ENCODE measurements around the gene RPS6KC1.
"Not testable (repeated sequence)": the region's sequence is repeated elsewhere in the genome, so short reads cannot be mapped to it uniquely, and the experiment has no call there.

The RPS6KC1 gene

DNA sequence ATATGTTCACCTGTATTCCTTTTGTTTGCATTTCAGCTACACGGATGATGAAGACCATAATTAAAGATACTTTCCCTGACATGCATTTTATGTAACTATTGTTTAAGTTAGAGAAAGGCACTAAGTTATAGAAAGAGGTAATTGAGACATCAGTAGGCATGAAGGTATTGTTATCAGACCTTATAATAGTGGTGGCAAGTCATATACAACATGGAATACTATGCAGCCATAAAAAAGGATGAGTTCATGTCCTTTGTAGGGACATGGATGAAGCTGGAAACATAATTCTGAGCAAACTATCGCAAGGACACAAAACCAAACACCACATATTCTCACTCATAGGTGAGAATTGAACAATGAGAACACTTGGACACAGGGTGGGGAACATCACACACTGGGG, 109.4 kb downstream of the RPS6KC1 start:
- DNase-seq (ENCODE audit: low read depth) = not testable (repeated sequence)

- no peak for DNase-seq (ENCODE audit: low read depth)
Measured at GRCh38 chr1:213162338-213162737, 111.3 kb downstream of the RPS6KC1 start.

DNA sequence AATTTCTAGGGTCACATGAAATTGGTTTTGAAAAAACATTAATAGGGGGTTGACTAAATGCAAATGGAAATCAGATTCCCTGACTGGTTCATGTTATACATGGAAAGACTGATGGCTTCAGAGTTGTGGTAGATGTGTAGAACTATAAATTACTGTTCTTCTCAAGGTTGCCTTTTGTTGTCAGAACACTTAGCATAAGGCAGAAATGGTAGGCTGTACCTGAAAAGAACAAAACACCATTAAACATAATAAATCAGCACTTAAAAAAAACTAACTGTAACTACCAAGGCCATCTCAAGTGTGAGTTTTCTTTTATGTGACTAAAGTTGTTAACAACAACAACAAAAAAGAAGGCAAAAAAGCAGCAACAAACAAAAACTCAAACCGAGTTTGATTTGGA, 111.8 kb downstream of the RPS6KC1 start:
- DNase-seq (ENCODE audit: low read depth) = no peak

DNA sequence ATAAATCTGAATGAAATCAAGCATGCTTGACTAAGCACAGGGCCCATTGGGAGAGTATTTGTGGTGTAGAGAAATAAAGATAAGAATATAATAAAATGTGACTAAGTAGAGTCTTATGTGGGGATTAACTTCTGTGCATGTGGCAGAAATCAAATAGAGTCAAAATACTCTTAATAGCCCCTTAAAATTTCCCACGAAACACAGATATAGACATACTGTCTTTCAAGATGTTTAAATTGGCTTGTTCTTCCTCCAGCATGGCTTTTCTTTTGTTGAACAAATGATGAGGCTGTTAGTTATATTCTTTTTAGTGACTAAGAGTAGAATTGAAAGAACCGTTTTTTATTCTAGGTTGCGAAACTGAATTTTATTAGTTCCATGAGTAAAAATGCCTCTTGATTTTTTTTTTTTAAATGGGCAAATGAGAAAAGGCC, 112.3 kb downstream of the RPS6KC1 start:
- no peak for DNase-seq (ENCODE audit: low read depth)

DNA sequence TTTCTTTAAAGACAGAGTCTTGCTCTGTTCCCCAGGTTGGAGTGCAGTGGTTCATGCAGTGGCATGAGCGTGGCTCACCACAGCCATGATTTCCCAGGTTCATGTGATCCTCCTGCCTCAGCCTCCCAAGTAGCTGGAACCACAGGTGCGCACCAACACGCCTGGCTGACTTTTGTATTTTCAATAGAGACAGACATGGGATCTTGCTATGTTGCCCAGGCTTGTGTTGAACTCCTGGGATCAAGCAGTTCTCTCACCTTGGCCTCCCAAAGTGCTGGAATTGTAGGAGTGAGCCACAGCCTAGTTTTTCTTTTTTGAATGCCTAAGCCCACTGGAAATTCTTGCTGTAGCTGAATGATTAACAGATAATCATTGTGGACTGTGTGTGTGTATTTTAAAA, 113.5 kb downstream of the RPS6KC1 start:
- DNase-seq (ENCODE audit: low read depth) = no peak

DNA sequence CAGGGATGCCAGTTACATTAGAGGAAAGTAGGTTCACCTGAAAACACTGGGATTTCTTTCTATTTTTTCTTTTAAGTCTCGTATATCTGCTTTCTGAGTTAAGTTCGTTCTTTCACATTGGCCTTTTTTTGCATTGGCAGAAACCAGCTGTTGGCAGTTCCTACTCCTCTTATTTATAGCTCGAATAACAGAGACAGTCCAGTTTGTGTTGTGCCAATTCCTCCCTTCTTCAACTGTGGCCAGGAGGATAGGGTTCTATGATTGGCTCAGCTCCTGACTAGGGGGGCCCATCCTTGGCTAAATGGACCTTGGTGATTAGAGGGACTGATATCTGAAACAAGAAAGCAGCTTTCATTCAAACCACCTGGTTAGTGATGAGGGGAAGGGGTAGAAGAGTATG, 115.8 kb downstream of the RPS6KC1 start:
- no peak for DNase-seq (ENCODE audit: low read depth)

DNA sequence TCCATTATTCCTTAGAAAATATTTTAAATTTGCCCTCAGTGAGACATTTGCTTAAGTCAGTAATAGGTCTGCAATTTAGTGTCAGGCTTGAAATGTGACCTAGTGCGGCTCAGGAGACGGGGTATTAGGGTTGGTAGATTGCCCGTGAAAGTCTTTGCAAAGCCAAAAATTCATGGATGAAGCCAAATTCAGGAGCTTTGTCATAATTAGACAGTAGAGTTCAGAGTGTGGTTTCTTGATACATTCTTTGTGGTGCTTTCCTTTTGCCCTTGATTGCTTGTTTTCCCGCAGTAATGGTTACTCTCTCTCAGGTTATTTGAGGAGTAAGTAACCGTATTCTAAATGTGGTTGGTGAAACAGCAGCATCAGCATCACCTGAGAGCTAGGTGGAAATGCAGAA, 120.7 kb downstream of the RPS6KC1 start:
- no peak for DNase-seq (ENCODE audit: low read depth)

- no peak for DNase-seq (ENCODE audit: low read depth)
Measured at GRCh38 chr1:213176341-213176740, 125.3 kb downstream of the RPS6KC1 start.

GRCh38 chr1:213179784-213180183, 128.7 kb downstream of the RPS6KC1 start:
- no peak for DNase-seq (ENCODE audit: low read depth)

- DNase-seq (ENCODE audit: low read depth) = no peak
Measured at GRCh38 chr1:213180833-213181232, 129.8 kb downstream of the RPS6KC1 start.

DNA sequence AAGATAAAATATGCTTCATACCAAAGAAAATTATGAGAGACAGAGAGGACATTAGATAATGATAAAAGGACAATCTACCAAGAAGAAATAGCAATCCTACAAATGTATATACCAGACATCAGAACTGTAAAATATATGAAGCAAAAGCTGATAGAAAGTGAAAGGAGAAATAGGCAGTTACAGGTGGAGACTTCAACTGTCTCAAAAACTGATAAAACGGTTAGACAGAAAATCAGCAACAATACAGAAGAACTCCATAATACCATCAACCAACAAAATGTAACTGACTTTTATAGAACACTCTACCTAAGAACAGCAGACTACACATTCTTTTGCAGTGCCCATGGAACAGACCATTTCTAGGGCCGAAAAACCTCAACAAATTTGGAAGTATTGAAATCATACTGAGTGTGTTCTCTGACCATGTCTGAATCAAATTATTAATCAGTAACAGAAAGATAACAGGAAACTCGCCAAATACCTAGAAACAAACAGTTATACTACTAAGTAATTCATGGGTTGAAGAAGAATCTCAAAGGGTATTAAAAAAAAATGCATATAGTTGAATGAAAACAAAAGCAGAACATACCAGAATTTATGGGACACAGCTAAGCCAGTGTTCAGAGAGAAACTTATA, 132.1 kb downstream of the RPS6KC1 start:
- no peak for DNase-seq (ENCODE audit: low read depth)

DNA sequence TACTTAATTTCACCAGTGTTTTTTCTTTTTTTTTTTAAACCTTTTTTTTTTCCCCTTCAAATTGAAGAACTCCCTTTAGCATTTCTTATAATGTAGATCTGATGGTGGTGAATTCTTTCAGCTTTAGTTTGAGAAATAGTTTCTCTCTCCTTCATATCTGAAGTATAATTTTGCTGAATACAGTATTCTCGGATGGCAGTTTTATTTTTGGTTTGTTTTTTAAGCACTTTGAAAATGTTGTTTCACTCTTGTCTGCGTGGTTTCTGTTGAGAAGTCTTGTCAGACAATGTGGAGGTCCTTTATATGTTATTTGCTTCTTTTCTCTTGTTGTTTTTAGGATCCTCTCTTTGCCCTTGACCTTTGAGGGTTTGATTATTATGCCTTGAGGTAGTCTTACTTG, 135.1 kb downstream of the RPS6KC1 start:
- no peak for DNase-seq (ENCODE audit: low read depth)

DNA sequence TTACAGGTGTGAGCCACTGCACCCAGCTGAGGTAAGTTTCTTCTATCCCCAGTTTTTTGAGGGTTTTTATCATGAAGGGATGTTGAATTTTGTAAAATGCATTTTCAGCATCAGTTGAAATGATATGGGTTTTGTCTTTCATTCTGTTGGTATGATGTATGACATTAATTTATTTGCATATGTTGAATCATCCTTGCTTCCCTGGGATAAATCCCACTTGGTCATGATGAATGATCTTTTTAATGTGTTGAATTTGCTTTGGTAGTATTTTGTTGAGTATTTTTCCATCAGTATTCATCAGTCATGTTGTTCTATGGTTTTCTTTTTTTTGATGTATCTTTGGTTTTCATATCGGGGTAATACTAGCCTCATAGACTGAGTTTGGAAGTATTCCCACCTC, 141.0 kb downstream of the RPS6KC1 start:
- DNase-seq (ENCODE audit: low read depth) = no peak

DNA sequence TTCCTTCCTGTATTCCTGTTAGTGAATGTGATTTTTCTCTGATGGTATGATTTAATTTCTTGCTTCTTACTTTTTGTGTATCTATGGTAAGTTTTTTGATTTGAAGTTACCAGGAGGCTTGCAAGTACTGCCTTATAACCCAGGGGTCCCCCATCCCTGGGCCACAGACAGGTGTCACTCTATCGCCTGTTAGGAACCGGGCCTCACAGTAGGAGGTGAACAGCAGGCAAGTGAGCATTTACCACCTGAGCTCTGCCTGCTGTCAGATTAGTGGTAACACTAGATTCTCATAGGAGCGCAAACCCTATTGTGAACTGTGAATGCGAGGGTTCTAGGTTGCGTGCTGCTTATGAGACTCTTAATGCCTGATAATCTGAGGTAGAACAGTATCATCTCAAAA, 143.3 kb downstream of the RPS6KC1 start:
- DNase-seq (ENCODE audit: low read depth) = no peak

- no peak for DNase-seq (ENCODE audit: low read depth)
Measured at GRCh38 chr1:213194855-213195254, 143.8 kb downstream of the RPS6KC1 start.

GRCh38 chr1:213196328-213197054, 145.4 kb downstream of the RPS6KC1 start:
- DNase-seq (ENCODE audit: low read depth) = not testable (repeated sequence)

DNA sequence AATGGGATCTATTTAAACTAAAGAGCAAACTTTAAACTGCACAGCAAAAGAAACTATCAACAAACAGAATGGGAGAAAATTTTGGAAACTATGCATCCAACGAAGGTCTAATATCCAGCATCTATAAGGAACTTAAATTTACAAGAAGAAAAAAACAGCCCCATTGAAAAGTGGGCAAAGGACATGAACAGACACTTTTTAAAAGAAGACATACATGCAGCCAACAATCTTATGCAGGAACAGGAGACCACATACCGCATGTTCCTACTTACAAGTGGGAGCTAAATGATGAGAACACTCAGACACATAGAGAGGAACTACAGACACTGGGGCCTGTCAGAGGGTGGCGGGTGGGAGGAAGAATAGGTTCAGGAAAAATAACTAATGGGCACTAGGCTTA, 149.6 kb downstream of the RPS6KC1 start:
- no peak for DNase-seq (ENCODE audit: low read depth)

DNA sequence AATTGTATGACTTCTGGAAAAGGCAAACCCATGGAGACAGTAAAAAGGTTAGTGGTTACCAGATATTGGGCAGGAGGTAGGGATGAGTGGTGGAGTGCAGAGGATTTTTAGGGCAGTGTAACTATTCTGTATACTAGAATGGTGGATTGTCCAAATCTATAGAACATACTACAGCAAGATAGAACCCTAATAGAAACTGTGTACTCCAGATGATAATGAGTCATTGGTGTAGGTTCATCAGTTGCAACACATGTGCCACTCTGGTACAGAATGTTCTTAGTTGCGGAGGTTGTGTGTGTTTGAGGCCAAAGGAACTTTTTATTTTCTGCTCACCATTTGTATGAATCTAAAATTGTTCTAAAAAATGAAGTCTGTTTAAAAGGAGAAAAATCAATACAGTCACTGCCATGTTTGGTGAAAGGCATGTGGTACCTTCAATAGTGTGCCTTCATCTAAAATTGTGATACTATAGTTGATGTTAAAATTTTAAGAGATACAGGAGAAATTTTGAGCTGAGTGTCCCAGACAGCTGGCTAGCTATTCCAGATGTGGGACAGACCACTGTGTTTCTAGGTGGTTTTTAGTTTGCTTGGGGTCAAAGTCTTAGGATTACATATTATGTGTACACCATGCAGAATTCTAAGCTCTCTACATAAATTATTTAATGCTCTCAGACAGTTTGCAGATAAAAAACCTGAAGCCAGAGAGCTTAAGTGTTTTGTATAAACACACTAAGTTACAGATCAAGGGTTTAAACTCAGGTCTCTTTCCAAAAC, 150.5 kb downstream of the RPS6KC1 start:
- no peak for DNase-seq (ENCODE audit: low read depth)

DNA sequence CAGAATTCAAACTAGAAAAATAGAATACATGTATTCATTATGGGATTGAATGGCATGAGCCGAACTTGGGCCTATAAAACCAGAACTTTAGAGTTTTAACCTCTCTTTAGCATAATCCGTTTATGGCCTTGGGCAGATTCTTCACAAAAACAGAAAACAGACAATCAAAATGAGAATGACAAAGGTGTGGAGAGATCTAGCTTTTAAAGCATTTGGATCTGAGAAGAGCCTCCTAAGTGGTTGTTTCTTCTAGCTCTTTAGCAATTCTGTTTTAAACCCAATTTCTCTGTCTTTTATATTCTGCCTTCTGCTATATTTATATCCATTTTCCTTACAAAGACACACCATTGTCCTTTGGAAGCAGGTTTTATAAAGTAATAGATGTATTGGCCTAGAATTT, 160.2 kb downstream of the RPS6KC1 start:
- DNase-seq (ENCODE audit: low read depth) = no peak

GRCh38 chr1:213219076-213219475, 168.0 kb downstream of the RPS6KC1 start:
- DNase-seq (ENCODE audit: low read depth) = not testable (repeated sequence)

DNA sequence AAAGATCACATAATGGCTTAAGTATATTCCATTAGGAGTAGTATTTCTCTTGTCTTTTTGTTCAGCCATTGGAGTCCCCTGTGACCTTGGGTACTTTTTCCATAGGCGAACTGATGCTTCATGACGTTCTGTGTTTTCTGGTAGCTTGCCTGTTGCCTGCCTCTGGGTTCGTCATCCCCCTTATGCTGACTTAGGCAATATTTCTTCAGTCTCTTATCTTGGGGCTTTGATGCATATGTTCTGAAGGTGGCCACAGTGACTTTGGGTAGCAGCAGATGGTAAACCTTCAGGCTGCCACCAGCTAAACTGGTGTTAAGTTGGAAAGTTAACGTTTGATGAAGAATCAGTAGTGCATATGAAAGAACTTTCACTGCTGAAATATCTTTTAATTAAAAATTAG, 170.2 kb downstream of the RPS6KC1 start:
- DNase-seq (ENCODE audit: low read depth) = no peak

DNA sequence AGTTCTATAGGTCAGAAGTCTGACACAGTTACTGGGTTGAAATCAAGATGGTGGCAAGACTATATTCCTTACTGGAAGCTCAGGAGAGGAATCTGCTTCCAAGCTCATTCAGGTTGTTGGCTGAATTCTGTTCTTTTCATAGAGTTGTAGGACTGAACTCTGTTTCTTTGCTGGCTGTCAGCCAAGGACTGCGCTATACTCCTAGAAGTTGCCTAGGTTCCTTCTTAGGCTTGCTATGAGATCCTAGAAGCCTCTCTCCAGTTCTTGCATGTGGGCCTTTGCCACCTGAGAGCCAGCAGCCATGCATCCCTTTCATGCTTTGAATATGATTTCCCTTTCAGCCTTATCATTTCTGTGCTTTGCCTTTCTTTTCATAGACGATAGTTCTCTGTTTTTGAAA, 176.4 kb downstream of the RPS6KC1 start:
- no peak for DNase-seq (ENCODE audit: low read depth)

DNA sequence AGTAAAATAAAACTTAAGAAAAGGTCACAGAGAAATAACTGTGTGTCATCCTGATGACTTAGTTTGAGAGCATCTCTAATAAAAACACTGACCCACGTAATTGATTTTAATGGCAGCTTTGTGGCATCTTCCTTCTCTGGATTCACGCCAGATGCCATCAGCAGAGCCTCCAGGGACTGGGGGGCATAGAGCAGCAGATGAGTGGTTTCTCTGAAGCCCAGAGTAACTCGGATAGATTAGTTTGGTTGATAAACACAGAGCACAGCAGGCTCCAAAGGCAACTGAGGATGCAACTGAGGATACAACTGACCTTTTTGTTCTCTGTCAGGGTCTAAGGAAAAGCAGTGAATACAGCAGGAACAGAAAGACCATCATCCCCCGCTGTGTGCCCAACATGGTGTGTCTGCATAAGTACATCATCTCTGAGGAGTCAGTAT, 180.8 kb downstream of the RPS6KC1 start:
- DNase-seq (ENCODE audit: low read depth) = peak; percentile 11
